NCI-H1048 (cell line): ENCODE data around the gene ABHD17A.
"Not testable (repeated sequence)": the region's sequence is repeated elsewhere in the genome, so short reads cannot be mapped to it uniquely, and the experiment has no call there.

ENCODE experiments used
- DNase-seq: peaks from one replicate; lab custom pipeline; 2025; lab: John Stamatoyannopoulos, UW

Gene ABHD17A

GRCh38 chr19:1881393-1882088 lies 3.8 kb downstream of the ABHD17A start:
- not testable (repeated sequence) for DNase-seq

GRCh38 chr19:1880611-1881392 lies 4.5 kb downstream of the ABHD17A start:
- no peak for DNase-seq

DNA sequence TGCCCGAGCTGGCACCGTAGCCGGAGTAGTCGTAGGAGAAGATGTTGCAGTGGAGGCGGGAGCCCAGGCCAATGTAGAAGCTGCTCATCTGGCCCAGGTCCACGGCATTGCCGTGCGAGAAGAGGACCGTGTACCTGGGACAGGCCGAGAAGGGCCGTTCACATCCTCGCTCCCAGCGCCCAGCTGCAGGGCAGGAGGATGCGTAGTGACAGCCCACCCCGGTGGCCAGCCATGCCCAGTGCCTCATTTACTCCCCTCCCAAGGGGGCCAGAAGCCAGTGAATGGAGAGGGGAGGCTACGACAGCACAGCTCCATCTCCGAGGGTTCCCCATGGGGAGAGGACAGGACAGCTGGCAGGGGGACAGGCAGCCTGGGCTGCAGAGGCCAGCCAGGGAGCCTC lies 5.3 kb downstream of the ABHD17A start:
- not testable (repeated sequence) for DNase-seq

DNA sequence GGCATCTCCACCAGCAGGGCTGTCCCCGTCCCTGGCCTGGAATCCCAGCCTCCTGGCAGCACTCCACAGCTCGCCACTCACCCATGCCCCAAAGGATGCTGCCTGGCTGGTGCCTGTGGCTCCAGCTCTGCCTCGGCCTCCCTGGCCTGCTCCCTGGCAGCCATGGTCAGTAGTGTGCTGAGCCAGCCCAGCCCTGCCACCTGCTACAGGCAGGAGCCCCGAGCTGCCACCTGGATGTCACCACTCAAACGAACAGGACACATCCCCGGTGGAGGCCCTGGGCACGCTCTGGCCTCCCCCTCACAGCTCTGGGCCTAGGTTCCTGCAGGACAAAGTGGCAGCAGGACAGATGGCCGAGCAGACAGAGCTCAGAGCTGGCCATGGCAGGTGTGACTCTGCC lies 6.7 kb downstream of the ABHD17A start:
- DNase-seq = not testable (repeated sequence)

- not testable (repeated sequence) for DNase-seq
Measured at GRCh38 chr19:1877280-1877660, 8.0 kb downstream of the ABHD17A start.

- DNase-seq = not testable (repeated sequence)
Measured at GRCh38 chr19:1876496-1877279, 8.6 kb downstream of the ABHD17A start.

GRCh38 chr19:1875646-1876495 lies 9.4 kb downstream of the ABHD17A start:
- peak; percentile 61 for DNase-seq

DNA sequence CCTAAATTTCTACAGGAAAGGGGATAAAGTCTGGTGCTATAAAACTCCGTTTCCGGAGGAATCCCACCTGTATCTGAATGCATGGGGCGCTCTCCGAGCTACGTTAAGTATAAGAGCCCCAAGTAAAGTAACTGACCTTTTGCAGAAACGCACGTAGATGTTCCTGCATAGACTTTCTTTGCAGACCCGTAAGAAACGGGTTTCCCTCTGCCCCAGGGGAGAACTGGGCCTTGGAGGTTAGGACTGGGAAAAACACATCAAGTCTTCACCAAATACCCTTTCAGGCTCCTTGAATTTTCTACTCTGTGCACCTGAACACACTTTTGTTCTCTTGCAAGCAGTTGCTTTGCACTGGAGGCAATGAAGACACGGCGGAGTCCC lies 10.0 kb downstream of the ABHD17A start:
- not testable (repeated sequence) for DNase-seq

DNA sequence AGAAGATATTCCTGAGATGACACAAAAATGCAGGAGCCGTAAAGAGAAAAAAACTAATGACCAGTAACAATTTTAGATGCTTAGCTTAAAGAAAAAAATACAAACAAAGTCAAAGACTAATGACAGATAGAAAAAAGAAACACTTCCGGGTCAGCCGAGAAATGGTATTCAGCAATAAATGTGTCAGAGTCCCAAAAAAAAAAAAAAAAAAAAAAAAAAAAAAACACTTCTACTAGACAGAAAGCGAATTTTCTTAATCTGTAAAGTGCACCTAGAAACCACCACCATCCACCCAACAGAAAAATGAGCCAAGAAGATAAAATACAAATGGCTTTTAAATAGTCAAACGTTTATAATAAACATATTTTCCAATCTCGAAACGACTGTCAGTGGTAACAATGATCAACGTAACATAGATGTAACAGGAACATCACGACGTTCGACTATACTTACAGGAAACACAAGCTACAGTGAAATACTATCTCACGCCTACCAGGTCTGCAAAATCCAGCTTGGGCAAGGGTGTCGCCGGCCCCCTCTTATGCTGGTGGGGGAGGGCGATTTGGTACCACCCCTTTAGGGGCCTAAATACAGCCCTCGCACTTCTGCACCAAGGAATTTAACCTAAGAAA lies 10.6 kb downstream of the ABHD17A start:
- DNase-seq = no peak

DNA sequence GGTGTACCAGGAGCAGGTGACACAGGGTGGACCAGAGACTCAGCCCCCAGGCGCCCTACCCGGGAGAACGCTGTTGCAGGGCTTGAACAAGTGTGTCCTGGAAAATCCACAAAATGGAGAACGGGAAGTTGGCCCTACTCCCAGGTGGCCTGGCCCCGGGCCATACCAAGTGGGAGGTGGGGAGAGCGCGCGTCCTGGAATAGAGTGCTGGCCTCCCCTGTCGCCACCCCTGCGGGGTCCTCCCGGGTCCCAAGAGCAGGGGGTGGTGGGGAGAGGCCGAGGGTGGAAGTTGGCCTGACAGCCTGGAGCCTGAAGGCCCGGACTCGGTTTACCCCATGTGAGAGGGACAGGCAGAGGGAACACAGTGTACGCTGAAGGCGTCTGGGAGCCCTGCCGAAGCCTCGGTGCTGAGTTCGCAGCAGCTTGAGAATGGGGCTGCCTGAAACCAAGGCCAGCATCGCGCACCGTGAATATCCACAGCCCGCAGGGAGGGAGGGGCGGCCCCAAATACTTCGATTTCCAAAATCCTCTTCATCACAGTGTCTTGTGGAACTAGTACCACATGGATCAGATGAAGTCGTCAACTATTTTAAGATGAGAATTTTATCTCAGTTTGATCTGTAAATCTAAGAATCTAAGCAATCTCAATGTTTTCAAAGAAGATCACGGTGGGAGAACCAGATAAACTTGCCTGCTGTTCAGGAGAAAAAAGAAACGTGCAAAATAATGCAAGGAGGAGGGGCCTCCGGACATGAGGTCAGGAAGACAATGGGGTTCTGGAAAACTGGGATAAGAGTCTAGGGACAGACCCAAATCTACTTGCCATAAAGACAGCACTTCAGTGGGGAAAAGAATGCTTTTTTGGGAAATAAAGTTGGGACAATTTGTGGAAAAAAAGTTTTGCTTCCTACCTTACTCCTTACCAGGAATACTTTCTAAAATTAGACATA lies 11.5 kb downstream of the ABHD17A start:
- no peak for DNase-seq

GRCh38 chr19:1872807-1873523 lies 12.3 kb downstream of the ABHD17A start:
- DNase-seq = no peak

DNA sequence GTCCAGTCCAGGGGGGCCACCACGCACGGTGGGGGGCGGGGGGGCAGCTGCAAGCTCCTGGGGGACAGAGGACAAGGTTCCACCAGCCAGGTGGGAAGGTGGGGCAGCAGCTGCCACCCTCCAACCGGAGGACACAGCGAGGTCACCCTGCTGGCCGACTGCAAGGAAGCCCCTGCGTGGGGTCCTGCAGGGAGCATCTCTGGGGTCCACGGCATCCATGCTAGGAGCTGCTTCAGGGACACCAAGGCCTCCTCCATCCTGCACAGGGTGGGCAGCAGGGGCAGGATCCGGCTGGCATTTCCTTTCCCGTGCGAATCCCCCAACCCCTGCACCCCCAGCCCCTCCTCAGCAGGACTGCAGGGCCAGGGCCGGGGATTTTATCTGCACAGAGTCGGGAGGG lies 13.7 kb downstream of the ABHD17A start:
- no peak for DNase-seq

DNA sequence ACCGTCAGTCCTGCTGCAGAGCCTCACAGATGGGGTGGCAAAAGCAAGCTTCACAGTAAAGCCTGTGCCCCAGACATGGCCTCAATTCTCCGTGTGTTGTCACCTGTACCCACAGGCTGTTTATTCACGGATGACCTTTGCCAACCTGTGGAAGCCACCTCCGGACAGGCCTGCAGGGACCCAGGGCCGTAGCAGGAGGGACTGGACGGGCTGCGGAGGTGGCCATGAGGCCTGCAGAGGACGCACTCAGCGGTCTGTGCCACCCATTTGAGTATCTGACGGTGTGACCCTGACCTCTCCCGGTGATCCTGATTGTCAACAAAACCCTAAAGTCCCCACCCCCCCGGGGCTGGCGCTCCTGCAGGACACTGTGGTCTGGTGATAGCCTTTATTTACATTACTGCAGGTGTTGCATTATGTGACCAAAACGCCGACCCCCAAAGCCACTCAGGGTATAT lies 14.1 kb downstream of the ABHD17A start:
- no peak for DNase-seq

GRCh38 chr19:1868971-1869370 lies 16.3 kb downstream of the ABHD17A start:
- no peak for DNase-seq

- DNase-seq = no peak
Measured at GRCh38 chr19:1867349-1867724, 18.0 kb downstream of the ABHD17A start.

DNA sequence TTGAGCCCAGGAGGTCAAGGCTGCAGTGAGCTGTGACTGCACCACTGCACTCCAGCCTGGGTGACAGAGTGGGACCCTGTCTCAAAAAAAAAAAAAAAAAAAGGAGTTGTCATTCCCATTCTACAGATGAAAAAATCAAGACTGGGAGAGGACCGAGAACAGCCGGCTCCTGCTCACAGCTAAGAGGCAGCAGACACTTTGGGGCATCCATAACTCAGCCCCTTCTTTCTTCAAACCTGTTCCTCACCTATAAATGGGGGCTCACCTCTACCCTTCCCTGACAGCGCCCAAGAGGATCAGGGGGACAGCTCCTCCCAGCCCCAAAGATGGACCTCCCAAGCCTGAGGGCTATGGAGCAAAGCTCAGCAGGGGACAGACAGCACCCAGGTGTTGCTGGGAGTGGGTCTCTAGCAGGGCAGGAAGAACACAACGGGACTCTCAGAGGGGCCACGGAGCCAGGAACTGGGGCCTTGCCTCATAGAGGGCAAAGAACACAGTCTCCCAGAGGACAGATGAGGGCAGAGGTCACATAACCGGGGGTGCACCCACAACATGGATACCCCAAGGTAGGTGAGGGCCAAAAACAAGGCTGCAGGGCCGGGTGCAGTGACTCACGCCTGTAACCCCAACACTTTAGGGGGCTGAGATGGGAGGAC lies 18.5 kb downstream of the ABHD17A start:
- DNase-seq = no peak

- no peak for DNase-seq
Measured at GRCh38 chr19:1865172-1866010, 19.9 kb downstream of the ABHD17A start.
